Measurements from ENCODE around the gene SH3BGRL. TPM values are rescaled to one million over a fixed set of nuclear protein-coding genes. Genes with fewer than 3 reads are reported as not detected.

Gene SH3BGRL
- total and polyA plus RNA-seq, 10 of the 15 experiments (the other 5 are each of a cell fraction or from before 2014, with no cell fraction given), result 75.6 to 178 (median 122) TPM

GRCh38 chrX:81304563-81304962 lies 102.7 kb downstream of the SH3BGRL start:
- Histone ChIP-seq H3K9ac (ENCODE audit: control insufficient read depth, insufficient read depth, low read length) (no peak overlapping the region), H3K79me2 (ENCODE audit: control insufficient read depth, insufficient read depth, low read length) (no peaks in the 10 kb centered on the region), H3K4me2 (ENCODE audit: control insufficient read depth, insufficient read depth) (no peak overlapping the region), H3K36me3 (ENCODE audit: control insufficient read depth in 2 of 2, insufficient read depth in 2 of 2, low read length in 1 of 2) (no peaks in the 10 kb centered on the region), H3K4me1 (ENCODE audit: control insufficient read depth, insufficient read depth, low read length) (no peaks in the 10 kb centered on the region), H2AFZ (ENCODE audit: control insufficient read depth, low read depth, low read length) (no peak overlapping the region), H4K20me1 (ENCODE audit: control insufficient read depth, insufficient read depth) (no peaks in the 10 kb centered on the region), H3K27me3 (replicated peaks in 1 of 2; ENCODE audit: control insufficient read depth in 2 of 2, insufficient read depth in 2 of 2, low read length in 1 of 2) (no peaks in the 10 kb centered on the region), H3K9me3 (replicated peaks; ENCODE audit: control insufficient read depth, insufficient read depth, low read length) (no peaks in the 10 kb centered on the region), H3K4me3 (no peak overlapping the region), H3K27ac (ENCODE audit: control insufficient read depth, insufficient read depth) (no peak overlapping the region)
- SMC1A ChIA-PET (ENCODE audit: uncharacterized antibody, unreplicated experiment), result no interaction called here
- CTCF ChIA-PET, result no interaction called here
- POLR2A ChIA-PET, result no interaction called here
- FAIRE-seq, result no peak
- BruUV-seq (replicated peaks), result no TSS peak
- RAD21 ChIA-PET (ENCODE audit: unreplicated experiment), result no interaction called here
- peak; percentile 32 for ATAC-seq
- in situ Hi-C loops (cut with MboI) (no loop called here), intact Hi-C loops (cut with micrococcal nuclease; ENCODE audit: unreplicated experiment) (no loop called here)
- TF ChIP-seq BMI1 (IDR thresholded peaks at IDR 0.05; ENCODE audit: borderline replicate concordance) (no peak), SPI1 (IDR thresholded peaks at IDR 0.05; ENCODE audit: borderline replicate concordance, insufficient read depth, low read depth, low read length) (peak; percentile 61; the same call in 1 of the 2 replicates)
- DNase-seq (ENCODE audit: low read depth, low spot score), result no peak

DNA sequence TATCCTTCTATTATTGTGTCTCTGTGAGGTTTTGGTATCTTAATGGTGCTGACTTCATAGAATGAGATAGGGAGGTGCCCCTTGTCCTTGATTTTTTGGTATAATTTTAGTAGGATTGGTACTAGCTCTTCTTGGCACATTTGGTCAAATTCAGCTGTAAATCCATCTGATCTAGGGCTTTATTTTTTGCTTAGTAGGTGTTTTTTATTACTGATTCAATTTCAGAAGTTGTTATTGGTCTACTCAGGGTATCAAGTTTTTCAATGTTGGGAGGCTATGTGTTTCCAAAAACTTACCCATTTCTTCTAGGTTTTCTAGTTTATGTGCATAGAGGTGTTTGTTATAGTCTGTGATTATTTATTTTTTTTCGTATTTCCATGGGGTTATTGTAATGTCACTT lies 103.3 kb downstream of the SH3BGRL start:
- in situ Hi-C loops (cut with MboI) (no loop called here), intact Hi-C loops (cut with micrococcal nuclease; ENCODE audit: unreplicated experiment) (no loop called here)
- WGBS (ENCODE audit: insufficient coverage, insufficient replicate concordance, low lambda C conversion rate, missing lambda C conversion rate), result 74% methylated on average over 1 of the region's 1 CpG
- H3K27ac ChIP-seq (ENCODE audit: control insufficient read depth, insufficient read depth), result no peak overlapping the region
- ChIA-PET SMC1A (ENCODE audit: uncharacterized antibody, unreplicated experiment) (no interaction called here), POLR2A (no interaction called here), CTCF (no interaction called here), RAD21 (ENCODE audit: unreplicated experiment) (no interaction called here)
- FAIRE-seq (no peak), DNase-seq (ENCODE audit: low read depth, low spot score) (no peak), ATAC-seq (no peak)
- no peaks in the 10 kb centered on the region for H3K36me3 ChIP-seq (ENCODE audit: control insufficient read depth in 2 of 2, insufficient read depth in 2 of 2, low read length in 1 of 2)
- TF ChIP-seq, protein P1, sequence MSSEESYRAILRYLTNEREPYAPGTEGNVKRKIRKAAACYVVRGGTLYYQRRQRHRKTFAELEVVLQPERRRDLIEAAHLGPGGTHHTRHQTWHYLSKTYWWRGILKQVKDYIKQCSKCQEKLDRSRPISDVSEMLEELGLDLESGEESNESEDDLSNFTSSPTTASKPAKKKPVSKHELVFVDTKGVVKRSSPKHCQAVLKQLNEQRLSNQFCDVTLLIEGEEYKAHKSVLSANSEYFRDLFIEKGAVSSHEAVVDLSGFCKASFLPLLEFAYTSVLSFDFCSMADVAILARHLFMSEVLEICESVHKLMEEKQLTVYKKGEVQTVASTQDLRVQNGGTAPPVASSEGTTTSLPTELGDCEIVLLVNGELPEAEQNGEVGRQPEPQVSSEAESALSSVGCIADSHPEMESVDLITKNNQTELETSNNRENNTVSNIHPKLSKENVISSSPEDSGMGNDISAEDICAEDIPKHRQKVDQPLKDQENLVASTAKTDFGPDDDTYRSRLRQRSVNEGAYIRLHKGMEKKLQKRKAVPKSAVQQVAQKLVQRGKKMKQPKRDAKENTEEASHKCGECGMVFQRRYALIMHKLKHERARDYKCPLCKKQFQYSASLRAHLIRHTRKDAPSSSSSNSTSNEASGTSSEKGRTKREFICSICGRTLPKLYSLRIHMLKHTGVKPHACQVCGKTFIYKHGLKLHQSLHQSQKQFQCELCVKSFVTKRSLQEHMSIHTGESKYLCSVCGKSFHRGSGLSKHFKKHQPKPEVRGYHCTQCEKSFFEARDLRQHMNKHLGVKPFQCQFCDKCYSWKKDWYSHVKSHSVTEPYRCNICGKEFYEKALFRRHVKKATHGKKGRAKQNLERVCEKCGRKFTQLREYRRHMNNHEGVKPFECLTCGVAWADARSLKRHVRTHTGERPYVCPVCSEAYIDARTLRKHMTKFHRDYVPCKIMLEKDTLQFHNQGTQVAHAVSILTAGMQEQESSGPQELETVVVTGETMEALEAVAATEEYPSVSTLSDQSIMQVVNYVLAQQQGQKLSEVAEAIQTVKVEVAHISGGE (CRISPR knock-in tag; IDR thresholded peaks at IDR 0.05), result no peak
- TF ChIP-seq MTA3 (IDR thresholded peaks at IDR 0.05; ENCODE audit: borderline replicate concordance, low read length) (no peak), MAX (IDR thresholded peaks at IDR 0.05; ENCODE audit: low read depth, low read length) (no peak), CTCF (IDR thresholded peaks at IDR 0.05 in 2 of 3, conservative IDR thresholded peaks at IDR 0.05 in 1 of 3; ENCODE audit: control insufficient read depth in 2 of 3, extremely low read depth in 1 of 3, insufficient read depth in 1 of 3, low read depth in 3 of 3, low read length in 3 of 3) (no peak), TARDBP (IDR thresholded peaks at IDR 0.05; ENCODE audit: borderline replicate concordance) (no peak), FOXM1 (IDR thresholded peaks at IDR 0.05; ENCODE audit: low read depth, low read length) (no peak)
- TF ChIP-seq, protein P2, sequence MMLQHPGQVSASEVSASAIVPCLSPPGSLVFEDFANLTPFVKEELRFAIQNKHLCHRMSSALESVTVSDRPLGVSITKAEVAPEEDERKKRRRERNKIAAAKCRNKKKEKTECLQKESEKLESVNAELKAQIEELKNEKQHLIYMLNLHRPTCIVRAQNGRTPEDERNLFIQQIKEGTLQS (IDR thresholded peaks at IDR 0.05; ENCODE audit: borderline replicate concordance, extremely low read depth, low read depth, low read length), result no peak
- no peaks in the 10 kb centered on the region for H3K4me1 ChIP-seq (ENCODE audit: control insufficient read depth, insufficient read depth, low read length)
- H3K9ac ChIP-seq (ENCODE audit: control insufficient read depth, insufficient read depth, low read length), result no peak overlapping the region
- H4K20me1 ChIP-seq (ENCODE audit: control insufficient read depth, insufficient read depth), result no peaks in the 10 kb centered on the region
- no peaks in the 10 kb centered on the region for H3K9me3 ChIP-seq (replicated peaks; ENCODE audit: control insufficient read depth, insufficient read depth, low read length)
- BruUV-seq (replicated peaks), result no TSS peak
- H2AFZ ChIP-seq (ENCODE audit: control insufficient read depth, low read depth, low read length), result no peak overlapping the region
- H3K4me3 ChIP-seq, result no peak overlapping the region
- no peaks in the 10 kb centered on the region for H3K79me2 ChIP-seq (ENCODE audit: control insufficient read depth, insufficient read depth, low read length)
- H3K27me3 ChIP-seq (replicated peaks in 1 of 2; ENCODE audit: control insufficient read depth in 2 of 2, insufficient read depth in 2 of 2, low read length in 1 of 2), result no peaks in the 10 kb centered on the region
- H3K4me2 ChIP-seq (ENCODE audit: control insufficient read depth, insufficient read depth), result no peak overlapping the region
